Activated CD4-positive, alpha-beta memory T cell treated with anti-CD3 and anti-CD28 coated beads, Interleukin-2, amount 10 ng/mL, durations not matched to agents 7 days and 5 days (primary cell): Measurements from ENCODE around the gene TENM4. TPM values are rescaled to one million over a fixed set of nuclear protein-coding genes. Genes with fewer than 3 reads are reported as not detected.

Experiments used
- CTCF ChIA-PET: fragments of 350-600 bp; sonication (Branson Sonifier 250); formaldehyde crosslinking; loops from one replicate; lab custom pipeline; 2021; ENCODE audit warnings: antibody characterized with exemption, inconsistent platforms; lab: Charles Lee
- POLR2A ChIA-PET: fragments of 350-600 bp; sonication (Branson Sonifier 250); formaldehyde crosslinking; loops from one replicate; lab custom pipeline; 2021; ENCODE audit warnings: antibody characterized with exemption; lab: Charles Lee
- DNase-seq: peaks from one replicate; pipeline ENCODE4 v3.0.0-alpha.2; 2020
- H3K27ac Mint-ChIP-seq: one replicate; pipeline ENCODE4 v1.8.0; 2021; ENCODE audit warnings: mild to moderate bottlenecking, mixed read lengths
- H3K27me3 Mint-ChIP-seq: one replicate; pipeline ENCODE4 v1.8.0; 2021; ENCODE audit warnings: mixed read lengths
- H3K36me3 Mint-ChIP-seq: one replicate; pipeline ENCODE4 v1.8.0; 2021; ENCODE audit warnings: low read depth, mixed read lengths
- H3K4me1 Mint-ChIP-seq: one replicate; pipeline ENCODE4 v1.8.0; 2021; ENCODE audit warnings: mixed read lengths
- H3K4me3 Mint-ChIP-seq: one replicate; pipeline ENCODE4 v1.8.0; 2021; ENCODE audit warnings: mild to moderate bottlenecking, mixed read lengths
- H3K9me3 Mint-ChIP-seq: one replicate; pipeline ENCODE4 v1.8.0; 2021; ENCODE audit warnings: mixed read lengths
- total RNA-seq, 2 experiments: library from RNA; stranded (reverse); gene quantifications; one replicate each; pipeline ENCODE4 v1.2.3, GENCODE V29; 2021

TENM4 gene
- total RNA-seq, 2 experiments from 2014 or later, result not detected

DNA sequence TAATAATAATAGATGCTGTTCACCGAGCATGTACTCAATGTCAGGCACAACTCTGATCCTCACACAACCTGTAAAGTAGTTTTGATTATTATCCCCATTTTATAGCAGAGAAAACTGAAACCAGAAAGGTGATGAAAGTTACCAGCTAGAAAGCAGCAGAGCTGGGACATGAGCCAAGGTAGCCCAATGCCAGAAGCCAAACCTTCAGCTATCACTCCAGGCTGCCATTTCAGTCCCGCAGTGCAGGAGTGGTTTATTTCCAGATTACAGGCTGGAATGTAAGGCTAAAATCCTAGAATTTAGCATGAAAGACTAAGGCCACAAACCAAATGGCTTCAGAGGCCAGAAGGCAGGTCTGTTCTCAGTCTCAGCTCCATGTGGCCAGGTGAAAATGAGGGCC, 108.8 kb downstream of the TENM4 start:
- ChIA-PET POLR2A (no interaction called here), CTCF (no interaction called here)
- H3K27ac Mint-ChIP-seq, result no peak overlapping the region
- DNase-seq, result no peak
- no peaks in the 10 kb centered on the region for H3K27me3 Mint-ChIP-seq
- H3K36me3 Mint-ChIP-seq, result no peaks in the 10 kb centered on the region
- H3K4me3 Mint-ChIP-seq, result no peak overlapping the region
- no peaks in the 10 kb centered on the region for H3K4me1 Mint-ChIP-seq
- H3K9me3 Mint-ChIP-seq, result peaks cover 4% of the 10 kb centered on the region

GRCh38 chr11:79331203-79331901, 109.5 kb downstream of the TENM4 start:
- H3K4me3 Mint-ChIP-seq, result no peak overlapping the region
- H3K36me3 Mint-ChIP-seq, result no peaks in the 10 kb centered on the region
- ChIA-PET POLR2A (no interaction called here), CTCF (no interaction called here)
- H3K27me3 Mint-ChIP-seq, result no peaks in the 10 kb centered on the region
- DNase-seq, result no peak
- H3K4me1 Mint-ChIP-seq, result no peaks in the 10 kb centered on the region
- peaks cover 4% of the 10 kb centered on the region for H3K9me3 Mint-ChIP-seq
- H3K27ac Mint-ChIP-seq, result no peak overlapping the region

DNA sequence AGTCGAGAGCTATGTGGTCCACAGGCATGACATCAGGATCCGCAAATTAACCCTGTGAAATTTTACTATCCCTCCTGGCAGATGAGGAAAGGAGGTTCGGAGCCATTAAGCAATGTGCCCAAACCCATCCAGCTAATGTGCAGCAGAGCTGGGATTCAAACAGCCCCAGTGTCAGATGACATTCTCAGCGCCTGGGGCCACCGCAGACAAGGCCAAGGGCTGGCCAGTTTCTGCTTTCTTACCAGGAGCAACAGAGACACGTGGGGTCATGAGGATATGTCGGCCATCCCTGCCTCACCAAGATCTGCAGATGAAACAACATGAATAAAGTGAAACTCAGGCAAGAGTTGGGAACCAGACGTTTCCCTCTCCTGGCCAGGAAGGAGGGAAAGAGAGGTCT, 110.2 kb downstream of the TENM4 start:
- no peaks in the 10 kb centered on the region for H3K27me3 Mint-ChIP-seq
- no peak overlapping the region for H3K27ac Mint-ChIP-seq
- no peaks in the 10 kb centered on the region for H3K36me3 Mint-ChIP-seq
- H3K4me1 Mint-ChIP-seq, result no peaks in the 10 kb centered on the region
- POLR2A ChIA-PET, result no interaction called here
- H3K9me3 Mint-ChIP-seq, result peaks cover 4% of the 10 kb centered on the region
- CTCF ChIA-PET, result no interaction called here
- no peak for DNase-seq
- no peak overlapping the region for H3K4me3 Mint-ChIP-seq

- no peak for DNase-seq
- H3K9me3 Mint-ChIP-seq, result peaks cover 4% of the 10 kb centered on the region
- ChIA-PET POLR2A (no interaction called here), CTCF (no interaction called here)
- no peaks in the 10 kb centered on the region for H3K36me3 Mint-ChIP-seq
- H3K27me3 Mint-ChIP-seq, result no peaks in the 10 kb centered on the region
- H3K27ac Mint-ChIP-seq, result no peak overlapping the region
- no peak overlapping the region for H3K4me3 Mint-ChIP-seq
- no peaks in the 10 kb centered on the region for H3K4me1 Mint-ChIP-seq
These were observed 111.3 kb downstream of the TENM4 start for GRCh38 chr11:79329561-79329960.

- CTCF ChIA-PET, result no interaction called here
- Mint-ChIP-seq H3K4me3 (no peak overlapping the region), H3K36me3 (no peaks in the 10 kb centered on the region), H3K4me1 (no peaks in the 10 kb centered on the region), H3K9me3 (peaks cover 4% of the 10 kb centered on the region), H3K27me3 (no peaks in the 10 kb centered on the region), H3K27ac (no peak overlapping the region)
- POLR2A ChIA-PET, result no interaction called here
- no peak for DNase-seq
These were observed 112.4 kb downstream of the TENM4 start for GRCh38 chr11:79328402-79328801.

GRCh38 chr11:79325851-79326250, 115.0 kb downstream of the TENM4 start:
- POLR2A ChIA-PET, result no interaction called here
- Mint-ChIP-seq H3K27me3 (no peaks in the 10 kb centered on the region), H3K9me3 (peaks cover 4% of the 10 kb centered on the region), H3K4me3 (no peak overlapping the region), H3K36me3 (no peaks in the 10 kb centered on the region), H3K27ac (no peak overlapping the region), H3K4me1 (no peaks in the 10 kb centered on the region)
- DNase-seq, result no peak
- CTCF ChIA-PET, result no interaction called here

- CTCF ChIA-PET, result no interaction called here
These were observed 119.6 kb downstream of the TENM4 start for GRCh38 chr11:79321263-79321662.

GRCh38 chr11:79314906-79315689, 125.7 kb downstream of the TENM4 start:
- Mint-ChIP-seq H3K36me3 (no peaks in the 10 kb centered on the region), H3K27me3 (no peaks in the 10 kb centered on the region), H3K4me1 (no peaks in the 10 kb centered on the region), H3K27ac (no peak overlapping the region), H3K4me3 (no peak overlapping the region), H3K9me3 (no peaks in the 10 kb centered on the region)
- ChIA-PET CTCF (no interaction called here), POLR2A (no interaction called here)
- no peak for DNase-seq

More at GRCh38 chr11:79321263-79321662, 119.6 kb downstream of the TENM4 start:
- H3K4me1 Mint-ChIP-seq, result no peaks in the 10 kb centered on the region
- no peak overlapping the region for H3K27ac Mint-ChIP-seq
- no peaks in the 10 kb centered on the region for H3K9me3 Mint-ChIP-seq
- H3K27me3 Mint-ChIP-seq, result no peaks in the 10 kb centered on the region
- POLR2A ChIA-PET, result no interaction called here
- H3K36me3 Mint-ChIP-seq, result no peaks in the 10 kb centered on the region
- no peak for DNase-seq
- no peak overlapping the region for H3K4me3 Mint-ChIP-seq

- Mint-ChIP-seq H3K4me1 (no peaks in the 10 kb centered on the region), H3K27ac (no peak overlapping the region), H3K4me3 (no peak overlapping the region), H3K27me3 (no peaks in the 10 kb centered on the region), H3K36me3 (no peaks in the 10 kb centered on the region), H3K9me3 (no peaks in the 10 kb centered on the region)
- CTCF ChIA-PET, result no interaction called here
- DNase-seq, result no peak
- POLR2A ChIA-PET, result no interaction called here
These were observed 127.3 kb downstream of the TENM4 start for GRCh38 chr11:79313530-79313913.

DNA sequence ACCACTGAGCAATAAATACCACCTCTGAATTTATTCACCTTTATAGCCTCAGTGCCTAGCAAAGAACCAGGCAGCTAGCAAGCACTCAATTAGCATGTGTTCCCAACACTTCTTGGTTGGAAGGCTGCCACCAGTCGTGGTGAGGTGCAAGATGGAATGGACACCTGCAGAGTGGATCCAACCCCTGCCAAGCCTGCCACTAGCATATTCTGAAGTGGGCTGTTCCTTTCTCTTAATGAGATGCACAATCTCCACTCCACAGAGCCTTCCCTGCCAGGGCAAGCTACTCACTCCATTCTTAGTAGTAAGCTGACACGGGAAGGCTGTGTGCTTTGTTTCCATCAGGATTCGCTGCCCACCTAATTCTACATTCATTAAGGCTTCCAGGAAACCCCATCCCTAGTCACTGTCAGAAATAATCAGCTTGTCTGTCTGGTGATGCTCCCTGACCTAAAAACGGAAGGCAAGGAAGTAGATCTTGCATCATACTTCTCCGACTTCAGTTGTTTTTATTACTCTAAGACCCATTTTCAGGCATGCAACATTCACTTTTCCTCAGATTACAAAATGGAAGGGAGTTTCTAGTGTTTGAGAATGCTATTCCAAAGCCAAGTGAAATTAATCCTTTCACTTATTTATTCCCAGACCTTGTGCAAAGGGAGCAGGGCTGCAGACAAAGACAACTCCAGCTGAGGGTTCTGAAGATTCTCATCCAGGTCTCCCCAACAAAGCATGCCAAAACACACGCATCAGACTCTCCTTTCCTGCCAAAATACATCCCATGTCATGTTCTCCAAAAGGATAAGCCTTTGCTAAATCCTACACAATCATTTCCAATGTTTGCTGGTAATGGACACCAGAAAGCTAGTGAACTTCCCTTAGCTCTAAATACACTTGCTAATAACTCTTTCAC, 128.0 kb downstream of the TENM4 start:
- Mint-ChIP-seq H3K27me3 (no peaks in the 10 kb centered on the region), H3K4me3 (no peak overlapping the region), H3K27ac (no peak overlapping the region), H3K36me3 (no peaks in the 10 kb centered on the region), H3K9me3 (no peaks in the 10 kb centered on the region), H3K4me1 (no peaks in the 10 kb centered on the region)
- DNase-seq, result no peak
- ChIA-PET CTCF (no interaction called here), POLR2A (no interaction called here)

DNA sequence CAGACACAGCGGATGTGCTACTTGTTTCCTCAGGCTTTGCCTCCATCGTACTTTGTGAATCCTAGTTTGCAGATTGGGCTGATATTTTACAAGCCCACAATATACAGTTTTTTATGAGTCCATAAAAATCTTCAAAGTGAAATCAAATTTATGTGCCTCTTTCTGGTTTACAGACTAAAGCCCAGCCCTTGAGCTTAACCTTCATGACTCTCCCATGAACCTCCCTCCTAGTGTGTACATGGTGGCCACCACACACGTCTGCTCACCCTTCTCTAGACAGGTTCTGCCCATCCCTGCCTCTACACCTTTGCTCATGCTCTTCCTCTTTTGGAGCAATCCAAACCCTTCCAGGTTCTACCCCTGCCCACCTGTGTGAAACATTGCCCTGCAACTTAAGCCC, 129.4 kb downstream of the TENM4 start:
- DNase-seq, result no peak
- no peaks in the 10 kb centered on the region for H3K27me3 Mint-ChIP-seq
- H3K27ac Mint-ChIP-seq, result no peak overlapping the region
- POLR2A ChIA-PET, result no interaction called here
- H3K36me3 Mint-ChIP-seq, result no peaks in the 10 kb centered on the region
- CTCF ChIA-PET, result no interaction called here
- no peaks in the 10 kb centered on the region for H3K4me1 Mint-ChIP-seq
- H3K9me3 Mint-ChIP-seq, result peaks cover 3% of the 10 kb centered on the region
- H3K4me3 Mint-ChIP-seq, result no peak overlapping the region

DNA sequence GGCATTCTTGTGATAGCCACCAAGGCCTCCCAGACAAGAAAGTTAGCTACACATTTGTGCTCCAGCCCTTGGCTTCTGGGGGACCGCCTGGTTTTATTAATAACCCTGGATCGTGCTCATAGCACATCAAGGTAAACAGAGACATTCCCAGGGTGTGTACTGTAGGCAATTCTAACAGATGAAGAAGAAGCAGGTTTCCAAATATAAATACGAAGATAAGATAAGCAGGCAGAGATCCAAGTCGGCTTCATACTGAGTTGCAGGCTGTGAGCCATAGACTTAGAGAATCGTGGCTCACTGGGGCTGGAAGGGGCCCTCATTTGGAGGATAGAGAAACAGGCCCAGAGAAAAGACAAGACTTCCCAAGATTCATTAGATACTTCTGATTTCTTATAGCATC, 131.4 kb downstream of the TENM4 start:
- ChIA-PET CTCF (no interaction called here), POLR2A (no interaction called here)
- Mint-ChIP-seq H3K27me3 (no peaks in the 10 kb centered on the region), H3K4me3 (no peak overlapping the region), H3K4me1 (peaks cover 2% of the 10 kb centered on the region), H3K36me3 (no peaks in the 10 kb centered on the region), H3K27ac (no peak overlapping the region), H3K9me3 (peaks cover 3% of the 10 kb centered on the region)
- no peak for DNase-seq

- no peaks in the 10 kb centered on the region for H3K27me3 Mint-ChIP-seq
- no peak overlapping the region for H3K4me3 Mint-ChIP-seq
- POLR2A ChIA-PET, result no interaction called here
These were observed 132.4 kb downstream of the TENM4 start for GRCh38 chr11:79308429-79308828.

More at GRCh38 chr11:79308429-79308828, 132.4 kb downstream of the TENM4 start:
- Mint-ChIP-seq H3K4me1 (peaks cover 3% of the 10 kb centered on the region), H3K36me3 (no peaks in the 10 kb centered on the region), H3K9me3 (peaks cover 3% of the 10 kb centered on the region), H3K27ac (no peak overlapping the region)
- no peak for DNase-seq
- CTCF ChIA-PET, result no interaction called here
